SK-N-SH treated with all-trans-retinoic acid at 6 μM for 48 hours (cell line): Measurements from ENCODE around the gene STX12.

ENCODE experiments used
- ATAC-seq: fragments of 200-7000 bp; cut with Tn5 transposase; 3 replicates; pipeline ENCODE4 v1.9.1; 2020; ENCODE audit warnings: mild to moderate bottlenecking, moderate library complexity
- ARNTL ChIP-seq: fragments of 450-650 bp; formaldehyde crosslinking; IDR thresholded peaks from 2 replicates; pipeline ENCODE4 v1.5.0; 2020; ENCODE audit warnings: low read depth, mild to moderate bottlenecking, moderate library complexity, borderline replicate concordance
- BACH2 ChIP-seq: fragments of 250-450 bp; sonication (Bioruptor Pico); IDR thresholded peaks from 2 replicates; pipeline ENCODE4 v1.9.0; 2021; ENCODE audit warnings: mild to moderate bottlenecking, borderline replicate concordance
- CREB5 ChIP-seq: fragments of 250-450 bp; sonication (Bioruptor Pico); IDR thresholded peaks from 2 replicates; pipeline ENCODE4 v1.5.1; 2020; ENCODE audit warnings: low read depth, mild to moderate bottlenecking, moderate library complexity
- CSDC2 ChIP-seq: fragments of 250-450 bp; sonication (Bioruptor Pico); IDR thresholded peaks from 2 replicates; pipeline ENCODE4 v1.5.0; 2020; ENCODE audit warnings: mild to moderate bottlenecking, moderate library complexity
- CSRNP3 ChIP-seq: fragments of 250-450 bp; sonication (Bioruptor Pico); IDR thresholded peaks from 2 replicates; pipeline ENCODE4 v1.5.1; 2021; ENCODE audit warnings: mild to moderate bottlenecking, moderate library complexity
- ESRRG ChIP-seq: fragments of 250-450 bp; sonication (Bioruptor Pico); IDR thresholded peaks from 2 replicates; pipeline ENCODE4 v1.6.1; 2021; ENCODE audit warnings: mild to moderate bottlenecking
- GLIS3 ChIP-seq: fragments of 250-450 bp; sonication (Bioruptor Pico); IDR thresholded peaks from 2 replicates; pipeline ENCODE4 v1.5.0; 2020; ENCODE audit warnings: mild to moderate bottlenecking, moderate library complexity
- ISL1 ChIP-seq: fragments of 250-450 bp; sonication (Bioruptor Pico); IDR thresholded peaks from 2 replicates; pipeline ENCODE4 v2.1.2; 2022; ENCODE audit warnings: mild to moderate bottlenecking, moderate library complexity
- OSR1 ChIP-seq: fragments of 250-450 bp; sonication (Bioruptor Pico); IDR thresholded peaks from 2 replicates; pipeline ENCODE4 v1.8.0; 2022; ENCODE audit warnings: moderate library complexity, mild to moderate bottlenecking, inconsistent platforms
- PPARA ChIP-seq: fragments of 250-450 bp; sonication (Bioruptor Pico); IDR thresholded peaks from 2 replicates; pipeline ENCODE4 v1.5.0; 2020; ENCODE audit warnings: mild to moderate bottlenecking, borderline replicate concordance
- RARB ChIP-seq: fragments of 250-450 bp; sonication (Bioruptor Pico); IDR thresholded peaks from 2 replicates; pipeline ENCODE4 v1.8.0; 2021; ENCODE audit warnings: mild to moderate bottlenecking, moderate library complexity
- SNAI2 ChIP-seq: fragments of 250-450 bp; sonication (Bioruptor Pico); IDR thresholded peaks from 2 replicates; pipeline ENCODE4 v1.5.0; 2020; ENCODE audit warnings: mild to moderate bottlenecking, moderate library complexity
- TOX ChIP-seq: fragments of 250-450 bp; sonication (Bioruptor Pico); IDR thresholded peaks from 2 replicates; pipeline ENCODE4 v1.8.0; 2021; ENCODE audit warnings: mild to moderate bottlenecking, moderate library complexity, borderline replicate concordance
- TSHZ2 ChIP-seq: fragments of 250-450 bp; sonication (Bioruptor Pico); IDR thresholded peaks from 2 replicates; pipeline ENCODE4 v1.5.0; 2020; ENCODE audit warnings: mild to moderate bottlenecking, moderate library complexity
- ZC3H10 ChIP-seq: fragments of 250-450 bp; sonication (Bioruptor Pico); IDR thresholded peaks from 2 replicates; pipeline ENCODE4 v1.5.1; 2021; ENCODE audit warnings: mild to moderate bottlenecking, moderate library complexity
- ZFP3 ChIP-seq: fragments of 250-450 bp; sonication (Bioruptor Pico); IDR thresholded peaks from 2 replicates; pipeline ENCODE4 v1.5.0; 2020; ENCODE audit warnings: mild to moderate bottlenecking, moderate library complexity
- ZFP30 ChIP-seq: fragments of 450-650 bp; formaldehyde crosslinking; IDR thresholded peaks from 2 replicates; pipeline ENCODE4 v1.5.0; 2022; ENCODE audit warnings: mild to moderate bottlenecking, moderate library complexity
- ZNF565 ChIP-seq: fragments of 450-650 bp; formaldehyde crosslinking; conservative IDR thresholded peaks from 2 replicates; pipeline ENCODE4 v1.5.0; 2020; ENCODE audit warnings: low read depth, mild to moderate bottlenecking, moderate library complexity
- ZNF70 ChIP-seq: fragments of 450-650 bp; formaldehyde crosslinking; IDR thresholded peaks from 2 replicates; pipeline ENCODE4 v1.5.0; 2020; ENCODE audit warnings: mild to moderate bottlenecking, moderate library complexity
- ZNF8 ChIP-seq: fragments of 450-650 bp; formaldehyde crosslinking; IDR thresholded peaks from 2 replicates; pipeline ENCODE4 v1.5.0; 2020; ENCODE audit warnings: mild to moderate bottlenecking, moderate library complexity
- TF ChIP-seq, protein P1 (sequence below): fragments of 250-450 bp; sonication (Bioruptor Pico); IDR thresholded peaks from 2 replicates; pipeline ENCODE4 v1.8.0; 2021; ENCODE audit warnings: low read depth, mild to moderate bottlenecking, moderate library complexity, borderline replicate concordance

The STX12 gene

GRCh38 chr1:27779122-27779521 is 6.1 kb downstream of the STX12 start (continued):
- TF ChIP-seq ZNF70 (CRISPR knock-in tag), result no peak
- TF ChIP-seq, all 23 proteins: peak for 0

GRCh38 chr1:27782950-27783349 is 9.9 kb downstream of the STX12 start:
- ATAC-seq, result no peak
- TF ChIP-seq TOX (CRISPR knock-in tag) (no peak), ZNF8 (CRISPR knock-in tag) (no peak), ISL1 (CRISPR knock-in tag) (no peak), BACH2 (CRISPR knock-in tag) (no peak), CREB5 (CRISPR knock-in tag) (no peak), ZFP3 (CRISPR knock-in tag) (no peak), ZNF565 (CRISPR knock-in tag) (no peak), ZC3H10 (CRISPR knock-in tag) (no peak), PPARA (CRISPR knock-in tag) (no peak), RARB (no peak), GLIS3 (no peak)
- TF ChIP-seq, protein P1, sequence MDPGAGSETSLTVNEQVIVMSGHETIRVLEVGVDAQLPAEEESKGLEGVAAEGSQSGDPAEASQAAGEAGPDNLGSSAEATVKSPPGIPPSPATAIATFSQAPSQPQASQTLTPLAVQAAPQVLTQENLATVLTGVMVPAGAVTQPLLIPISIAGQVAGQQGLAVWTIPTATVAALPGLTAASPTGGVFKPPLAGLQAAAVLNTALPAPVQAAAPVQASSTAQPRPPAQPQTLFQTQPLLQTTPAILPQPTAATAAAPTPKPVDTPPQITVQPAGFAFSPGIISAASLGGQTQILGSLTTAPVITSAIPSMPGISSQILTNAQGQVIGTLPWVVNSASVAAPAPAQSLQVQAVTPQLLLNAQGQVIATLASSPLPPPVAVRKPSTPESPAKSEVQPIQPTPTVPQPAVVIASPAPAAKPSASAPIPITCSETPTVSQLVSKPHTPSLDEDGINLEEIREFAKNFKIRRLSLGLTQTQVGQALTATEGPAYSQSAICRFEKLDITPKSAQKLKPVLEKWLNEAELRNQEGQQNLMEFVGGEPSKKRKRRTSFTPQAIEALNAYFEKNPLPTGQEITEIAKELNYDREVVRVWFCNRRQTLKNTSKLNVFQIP, result no peak

DNA sequence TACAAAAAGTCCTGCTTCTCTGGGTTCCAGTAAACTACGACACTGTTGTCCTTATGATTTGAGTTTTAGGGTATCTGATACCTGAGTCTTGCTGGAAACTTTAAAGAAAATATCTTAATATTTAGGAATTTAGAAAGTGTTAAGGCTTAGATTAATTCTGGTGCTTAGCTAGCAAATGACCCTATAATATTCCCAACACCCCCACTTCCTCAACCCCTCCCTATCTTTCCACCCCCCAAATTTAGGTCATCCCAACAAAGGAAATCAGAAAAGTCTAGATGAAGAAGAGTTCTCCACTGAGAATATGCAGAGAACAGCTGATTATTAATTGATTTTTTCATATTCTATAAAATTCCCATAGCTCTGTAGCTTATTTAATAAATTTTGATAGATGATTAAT is 11.7 kb downstream of the STX12 start:
- ATAC-seq, result no peak

GRCh38 chr1:27785781-27786455 is 12.9 kb downstream of the STX12 start:
- peak; percentile 64 for ATAC-seq
- TF ChIP-seq SNAI2 (CRISPR knock-in tag) (no peak), BACH2 (CRISPR knock-in tag) (no peak), ZNF565 (CRISPR knock-in tag) (no peak), OSR1 (CRISPR knock-in tag) (no peak), ZNF8 (CRISPR knock-in tag) (no peak), CSDC2 (CRISPR knock-in tag) (no peak), TSHZ2 (CRISPR knock-in tag) (no peak), ARNTL (CRISPR knock-in tag) (no peak), TOX (CRISPR knock-in tag) (no peak), CSRNP3 (CRISPR knock-in tag) (no peak), ESRRG (no peak), CREB5 (CRISPR knock-in tag) (no peak), ZC3H10 (CRISPR knock-in tag) (no peak), RARB (no peak), PPARA (CRISPR knock-in tag) (no peak), GLIS3 (no peak), ZFP3 (CRISPR knock-in tag) (no peak), ZNF70 (CRISPR knock-in tag) (no peak), ZFP30 (CRISPR knock-in tag) (no peak)

More for the DNA sequence above, 11.7 kb downstream of the STX12 start:
- TF ChIP-seq OSR1 (CRISPR knock-in tag), result no peak
